ENCODE measurements around the gene GNAT1. TPM values are rescaled to one million over a fixed set of nuclear protein-coding genes. Genes with fewer than 3 reads are reported as not detected.

GNAT1 gene
- total and polyA plus RNA-seq, 2 of the 13 experiments (the other 11 are each of a cell fraction or from before 2014, with no cell fraction given) = 0.15 TPM; not detected in 1

GRCh38 chr3:50210510-50211367 lies 19.3 kb downstream of the GNAT1 start (continued):
- TF ChIP-seq ZNF703 (CRISPR knock-in tag; IDR thresholded peaks at IDR 0.05; ENCODE audit: borderline replicate concordance) (no peak), ZNF34 (CRISPR knock-in tag; IDR thresholded peaks at IDR 0.05; ENCODE audit: borderline replicate concordance) (no peak), HBP1 (CRISPR knock-in tag; IDR thresholded peaks at IDR 0.05; ENCODE audit: low read depth) (no peak), FLYWCH1 (CRISPR knock-in tag; IDR thresholded peaks at IDR 0.05) (no peak), THAP9 (CRISPR knock-in tag; IDR thresholded peaks at IDR 0.05; ENCODE audit: borderline replicate concordance) (no peak; the same call in 1 of the 2 replicates), SKIL (CRISPR knock-in tag; IDR thresholded peaks at IDR 0.05; ENCODE audit: borderline replicate concordance) (peak; percentile 80), ZFYVE20 (CRISPR knock-in tag; IDR thresholded peaks at IDR 0.05; ENCODE audit: borderline replicate concordance, low read depth) (no peak), THRA (CRISPR knock-in tag; IDR thresholded peaks at IDR 0.05; ENCODE audit: borderline replicate concordance) (peak; percentile 89; the same call in 1 of the 2 replicates), SRSF1 (optimal IDR thresholded peaks at IDR 0.05; ENCODE audit: low read depth, low read length) (peak; percentile 83), RAD51 (IDR thresholded peaks at IDR 0.05; ENCODE audit: borderline replicate concordance) (no peak), CHD4 (IDR thresholded peaks at IDR 0.05; ENCODE audit: borderline replicate concordance, low read length) (no peak), TAF1 (CRISPR knock-in tag; IDR thresholded peaks at IDR 0.05) (peak; percentile 33; the same call in 1 of the 2 replicates), ARNT2 (CRISPR knock-in tag; IDR thresholded peaks at IDR 0.05; ENCODE audit: low read depth) (0 out of 2 replicates have a peak, but pooled peaks have one; percentile 43), ZSCAN31 (CRISPR knock-in tag; IDR thresholded peaks at IDR 0.05; ENCODE audit: low read depth) (no peak; the same call in 1 of the 2 replicates), ZNF704 (CRISPR knock-in tag; IDR thresholded peaks at IDR 0.05; ENCODE audit: borderline replicate concordance) (peak; percentile 62; the same call in 1 of the 2 replicates), FOXC1 (CRISPR knock-in tag; IDR thresholded peaks at IDR 0.05; ENCODE audit: borderline replicate concordance) (no peak; the same call in 1 of the 2 replicates)

Data from HepG2 (cell line).